HCT116 (cell line): ENCODE data around the gene GMDS. TPM values are rescaled to one million over a fixed set of nuclear protein-coding genes. Genes with fewer than 3 reads are reported as not detected.

Experiments
- ATAC-seq: fragments of 200-7000 bp; cut with Tn5 transposase; 2 replicates; pipeline ENCODE4 v1.9.1; 2020; ENCODE audit warnings: mild to moderate bottlenecking, moderate library complexity
- BruUV-seq: library from RNA; stranded (reverse); fragments of 400-500 nt; replicated peaks from 2 replicates; lab custom pipeline; 2021; lab: Mats Ljungman, UMichigan
- CTCF ChIA-PET: fragments of 300-600 bp; sonication (Branson Sonifier 250); formaldehyde crosslinking; loops from one replicate; lab custom pipeline; 2021; ENCODE audit warnings: antibody characterized with exemption; lab: Charles Lee
- POLR2A ChIA-PET: fragments of 300-600, 350-600 bp; sonication (Branson Sonifier 250); formaldehyde crosslinking; loops from one replicate; lab custom pipeline; 2021; ENCODE audit warnings: antibody characterized with exemption; lab: Charles Lee
- RAD21 ChIA-PET, 2 experiments: fragments of 300-600 bp; sonication (Branson Sonifier 250); formaldehyde crosslinking; loops; one replicate each; lab custom pipeline; 2023; ENCODE audit warnings: low total read pairs in 2 of 2; ENCODE audit not compliant: uncharacterized antibody in 2 of 2, unreplicated experiment in 2 of 2, low non-redundant PET in 1 of 2; lab: Charles Lee
- DNase-seq: peaks from one replicate; pipeline ENCODE4 v3.0.0-alpha.2; 2010; ENCODE audit warnings: low read depth, low spot score
- H2AFZ ChIP-seq: fragments of 200-600 bp; shearing (Covaris generic), sonication (generic); 2 replicates; pipeline ENCODE4 v1.6.1; 2017; ENCODE audit warnings: low read depth, mixed run types, mixed read lengths, antibody characterized with exemption, low read length; ENCODE audit not compliant: poor library complexity, severe bottlenecking
- H3K27ac ChIP-seq: 2 replicates; pipeline ENCODE4 v1.5.1; 2012; ENCODE audit warnings: low read depth, low read length
- H3K27me3 ChIP-seq: fragments of 200-600 bp; sonication (generic); 2 replicates; pipeline ENCODE4 v1.6.1; 2016; ENCODE audit warnings: mixed run types, low read length, mixed read lengths; ENCODE audit not compliant: insufficient read depth
- H3K36me3 ChIP-seq, 2 experiments: fragments of 200-500 bp in 1 of 2; fragments of 200-600 bp in 1 of 2; sonication (Bioruptor generic) in 1 of 2; sonication (generic) in 1 of 2; 2 replicates each; pipeline versions ENCODE4 v1.5.1 to v1.6.1; 2014 to 2016; ENCODE audit warnings: low read length in 2 of 2, inconsistent platforms in 1 of 2, mixed read lengths in 1 of 2, mixed run types in 1 of 2; ENCODE audit not compliant: insufficient read depth in 2 of 2, control insufficient read depth in 1 of 2
- H3K4me1 ChIP-seq, 2 experiments: fragments of 200-600 bp in 1 of 2; sonication (generic) in 1 of 2; 2 replicates each; pipeline versions ENCODE4 v1.5.1 to v1.6.1; 2012 to 2017; ENCODE audit warnings: low read length in 2 of 2, inconsistent platforms in 1 of 2, mild to moderate bottlenecking in 1 of 2, mixed read lengths in 1 of 2, mixed run types in 1 of 2, moderate library complexity in 1 of 2; ENCODE audit not compliant: insufficient read depth in 2 of 2, control insufficient read depth in 1 of 2
- H3K4me2 ChIP-seq: fragments of 200-600 bp; sonication (generic); 2 replicates; pipeline ENCODE4 v1.6.1; 2017; ENCODE audit warnings: mixed run types, low read length, mixed read lengths
- H3K4me3 ChIP-seq, 2 experiments: fragments of 200-600 bp in 1 of 2; sonication (generic) in 1 of 2; replicated peaks in 1 of 2; 2 replicates each; pipeline ENCODE4 v1.5.1; 2011 to 2016; ENCODE audit warnings: low read length in 2 of 2, control low read depth in 1 of 2, low read depth in 1 of 2, mild to moderate bottlenecking in 1 of 2, mixed read lengths in 1 of 2, mixed run types in 1 of 2
- H3K79me2 ChIP-seq: fragments of 200-600 bp; sonication (generic); 2 replicates; pipeline ENCODE4 v1.6.1; 2017; ENCODE audit warnings: mild to moderate bottlenecking, mixed run types, low read length, moderate library complexity, mixed read lengths; ENCODE audit not compliant: insufficient read depth
- H3K9ac ChIP-seq: fragments of 200-600 bp; sonication (generic); 2 replicates; pipeline ENCODE4 v1.6.1; 2016; ENCODE audit warnings: low read length, mixed read lengths
- H3K9me2 ChIP-seq: fragments of 200-600 bp; sonication (generic), shearing (Covaris generic); 2 replicates; pipeline ENCODE4 v1.6.1; 2017; ENCODE audit warnings: mixed run types, mild to moderate bottlenecking, moderate library complexity; ENCODE audit not compliant: insufficient read depth
- H3K9me3 ChIP-seq, 2 experiments: fragments of 200-500 bp in 1 of 2; fragments of 200-600 bp in 1 of 2; sonication (Bioruptor generic) in 1 of 2; sonication (generic) in 1 of 2; 2 replicates each; pipeline ENCODE4 v1.6.1; 2014 to 2017; ENCODE audit warnings: low read length in 2 of 2, mixed read lengths in 2 of 2, inconsistent platforms in 1 of 2, low read depth in 1 of 2, mild to moderate bottlenecking in 1 of 2, mixed run types in 1 of 2, moderate library complexity in 1 of 2; ENCODE audit not compliant: control insufficient read depth in 1 of 2, insufficient read depth in 1 of 2
- H4K20me1 ChIP-seq: fragments of 200-600 bp; sonication (generic), shearing (Covaris generic); 2 replicates; pipeline ENCODE4 v1.6.1; 2017; ENCODE audit warnings: mixed run types, mild to moderate bottlenecking, moderate library complexity; ENCODE audit not compliant: insufficient read depth
- ATF3 ChIP-seq: IDR thresholded peaks from 2 replicates; pipeline ENCODE4 v1.6.1; 2012
- CBX3 ChIP-seq: IDR thresholded peaks from 2 replicates; pipeline ENCODE4 v1.6.1; 2012; ENCODE audit warnings: low read depth
- CEBPB ChIP-seq: IDR thresholded peaks from 2 replicates; pipeline ENCODE4 v1.6.1; 2012; ENCODE audit warnings: low read depth
- CTCF ChIP-seq, 3 experiments: fragments of 200-600 bp in 1 of 3; sonication (generic) in 1 of 3; IDR thresholded peaks in 2 of 3; conservative IDR thresholded peaks in 1 of 3; 2 replicates each; pipeline ENCODE4 v1.5.1; 2012 to 2017; ENCODE audit warnings: low read depth in 2 of 3, low read length in 2 of 3, antibody characterized with exemption in 1 of 3, borderline replicate concordance in 1 of 3, control low read depth in 1 of 3, mild to moderate bottlenecking in 1 of 3, mixed read lengths in 1 of 3, mixed run types in 1 of 3, moderate library complexity in 1 of 3; ENCODE audit not compliant: insufficient read depth in 1 of 3
- JUND ChIP-seq: IDR thresholded peaks from 2 replicates; pipeline ENCODE4 v1.6.1; 2012
- RAD21 ChIP-seq: IDR thresholded peaks from 2 replicates; pipeline ENCODE4 v1.6.1; 2012; ENCODE audit warnings: low read depth, mild to moderate bottlenecking
- ZBTB33 ChIP-seq: IDR thresholded peaks from 2 replicates; pipeline ENCODE4 v1.6.1; 2011; ENCODE audit warnings: mild to moderate bottlenecking, low read length, moderate library complexity; ENCODE audit not compliant: insufficient replicate concordance; ENCODE audit errors: extremely low read depth
- intact Hi-C: fragments of 100-400 bp; cut with micrococcal nuclease; formaldehyde crosslinking; loops from 2 replicates; pipeline ENCODE4 v1.10.0; 2022
- total RNA-seq: library from RNA; stranded (reverse); gene quantifications from one replicate; pipeline ENCODE4 v1.2.1, GENCODE V29; 2021; ENCODE audit not compliant: unreplicated experiment

Gene GMDS
- total RNA-seq, 1 experiment from 2014 or later: 34.4 TPM

- Histone ChIP-seq H3K9me2 (no peaks in the 10 kb centered on the region), H3K79me2 (0 out of 2 replicates have a peak, but pooled peaks cover 8% of the 10 kb centered on the region), H2AFZ (no peak overlapping the region)
- TF ChIP-seq ZBTB33: no peak
- peak; percentile 54 for TF ChIP-seq RAD21
- TF ChIP-seq CEBPB: no peak
- no peak for TF ChIP-seq JUND
- TF ChIP-seq CBX3: no peak
- TF ChIP-seq ATF3: no peak
- TF ChIP-seq CTCF (IDR thresholded peaks at IDR 0.05 in 2 of 3, conservative IDR thresholded peaks at IDR 0.05 in 1 of 3; ENCODE audit: borderline replicate concordance in 1 of 3, insufficient read depth in 1 of 3, low read depth in 2 of 3, low read length in 2 of 3): peak; percentile 35 to 69 (median 54); a peak in 5 of 6 replicates
- TF ChIP-seq, all 23 proteins: peak for 2
- no peak overlapping the region for H3K4me2 ChIP-seq
- no peak overlapping the region for H3K27ac ChIP-seq
- intact Hi-C loops: loop anchor here (2.0 to 5.0 kb wide), 2 partner anchors 145 to 238 kb away; no protein-coding TSS in a partner anchor
- RAD21 ChIA-PET: interaction anchor here in 1 of 2 experiments (1.4 kb wide), 1 partner anchor 144 kb away, joined by 3 read pairs; no protein-coding TSS in a partner anchor
- H3K9ac ChIP-seq: no peak overlapping the region
- no peaks in the 10 kb centered on the region for H3K36me3 ChIP-seq
- no peaks in the 10 kb centered on the region for H3K9me3 ChIP-seq
- no peaks in the 10 kb centered on the region for H4K20me1 ChIP-seq
- ATAC-seq: peak; percentile 90
- H3K4me3 ChIP-seq: no peak overlapping the region
- POLR2A ChIA-PET: interaction anchor here (0.6 kb wide), 1 partner anchor 723 kb away, joined by 3 read pairs; no protein-coding TSS in a partner anchor
- H3K4me1 ChIP-seq: no peaks in the 10 kb centered on the region
- CTCF ChIA-PET: interaction anchor here (0.7 to 2.0 kb wide), 9 partner anchors 8 to 425 kb away, joined by 3 to 22 read pairs (median 4); no protein-coding TSS in a partner anchor
- no TSS peak for BruUV-seq
- H3K27me3 ChIP-seq: no peaks in the 10 kb centered on the region
- DNase-seq: peak; percentile 45
These were observed 36.1 kb downstream of the GMDS start for GRCh38 chr6:2209226-2209809.
